MM.1S (cell line): ENCODE results near the gene EVI2A.

Experiments used
- CTCF ChIP-seq: fragments of 300-600 bp; sonication (generic); IDR thresholded peaks from 2 replicates; pipeline ENCODE4 v1.5.1; 2016; ENCODE audit warnings: antibody characterized with exemption, low read length, mixed read lengths
- EZH2phosphoT487 ChIP-seq: fragments of 300-600 bp; sonication (generic); IDR thresholded peaks from 2 replicates; pipeline ENCODE4 v1.6.1; 2018; ENCODE audit warnings: antibody characterized with exemption, low read length

- TF ChIP-seq CTCF (no peak), EZH2phosphoT487 (no peak)
These were observed 21.8 kb downstream of the EVI2A start for GRCh38 chr17:31299624-31300023.
